ENCODE data around the gene INTS11. TPM values are rescaled to one million over a fixed set of nuclear protein-coding genes. Genes with fewer than 3 reads are reported as not detected.

INTS11 gene
- total and polyA plus RNA-seq, 9 of the 15 experiments (the other 6 are each of a cell fraction or from before 2014, with no cell fraction given): 3.6 to 183 (median 110) TPM

DNA sequence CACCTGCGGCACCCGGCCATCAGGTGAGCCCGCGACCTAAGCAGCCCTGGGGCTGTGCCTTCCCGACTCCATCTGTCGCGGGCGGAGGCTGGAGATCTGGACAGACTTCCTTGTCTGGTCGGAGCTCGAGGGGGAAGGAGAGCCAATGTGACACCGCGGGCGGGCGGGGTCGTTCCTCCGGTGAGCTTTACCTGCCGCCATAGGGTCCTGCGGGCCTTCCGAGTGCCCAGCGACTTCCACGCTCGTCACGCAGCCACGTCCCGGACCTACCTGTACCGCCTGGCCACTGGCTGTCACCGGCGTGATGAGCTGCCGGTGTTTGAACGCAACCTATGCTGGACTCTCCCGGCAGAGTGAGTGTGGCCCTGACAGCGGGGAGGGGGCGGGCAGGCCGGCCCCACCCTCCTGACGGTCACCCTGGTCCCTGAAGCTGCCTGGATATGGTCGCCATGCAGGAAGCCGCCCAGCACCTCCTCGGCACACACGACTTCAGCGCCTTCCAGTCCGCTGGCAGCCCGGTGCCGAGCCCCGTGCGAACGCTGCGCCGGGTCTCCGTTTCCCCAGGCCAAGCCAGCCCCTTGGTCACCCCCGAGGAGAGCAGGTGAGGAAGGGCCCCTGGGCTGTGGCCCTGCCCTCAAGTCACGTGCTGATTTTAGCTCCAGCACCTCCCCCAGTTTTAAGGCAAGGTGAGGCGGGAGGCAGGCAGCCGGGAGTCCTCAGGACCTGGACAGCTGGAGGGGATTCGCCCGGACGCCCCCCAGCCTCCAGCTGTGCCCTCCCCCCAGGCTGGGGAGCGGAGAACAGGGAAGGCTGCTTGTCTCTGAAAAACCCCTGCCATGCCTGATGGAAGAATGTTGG, 15.0 kb downstream of the INTS11 start (continued):
- TF ChIP-seq, protein P1, sequence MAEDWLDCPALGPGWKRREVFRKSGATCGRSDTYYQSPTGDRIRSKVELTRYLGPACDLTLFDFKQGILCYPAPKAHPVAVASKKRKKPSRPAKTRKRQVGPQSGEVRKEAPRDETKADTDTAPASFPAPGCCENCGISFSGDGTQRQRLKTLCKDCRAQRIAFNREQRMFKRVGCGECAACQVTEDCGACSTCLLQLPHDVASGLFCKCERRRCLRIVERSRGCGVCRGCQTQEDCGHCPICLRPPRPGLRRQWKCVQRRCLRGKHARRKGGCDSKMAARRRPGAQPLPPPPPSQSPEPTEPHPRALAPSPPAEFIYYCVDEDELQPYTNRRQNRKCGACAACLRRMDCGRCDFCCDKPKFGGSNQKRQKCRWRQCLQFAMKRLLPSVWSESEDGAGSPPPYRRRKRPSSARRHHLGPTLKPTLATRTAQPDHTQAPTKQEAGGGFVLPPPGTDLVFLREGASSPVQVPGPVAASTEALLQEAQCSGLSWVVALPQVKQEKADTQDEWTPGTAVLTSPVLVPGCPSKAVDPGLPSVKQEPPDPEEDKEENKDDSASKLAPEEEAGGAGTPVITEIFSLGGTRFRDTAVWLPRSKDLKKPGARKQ (CRISPR knock-in tag; IDR thresholded peaks at IDR 0.05): no peak
- TF ChIP-seq NFRKB (IDR thresholded peaks at IDR 0.05; ENCODE audit: low read depth) (no peak), ZBTB1 (CRISPR knock-in tag; IDR thresholded peaks at IDR 0.05; ENCODE audit: borderline replicate concordance, low read depth) (no peak), SMARCA5 (IDR thresholded peaks at IDR 0.05) (no peak), NBN (IDR thresholded peaks at IDR 0.05; ENCODE audit: low read depth) (no peak), ZNF778 (CRISPR knock-in tag; IDR thresholded peaks at IDR 0.05) (no peak), ETV6 (IDR thresholded peaks at IDR 0.05; ENCODE audit: borderline replicate concordance in 1 of 2, low read depth in 2 of 2, low read length in 1 of 2) (no peak), ETV6 (CRISPR knock-in tag; IDR thresholded peaks at IDR 0.05; ENCODE audit: borderline replicate concordance) (no peak), MYBL2 (IDR thresholded peaks at IDR 0.05; ENCODE audit: low read depth) (no peak), MYBL2 (CRISPR knock-in tag; IDR thresholded peaks at IDR 0.05; ENCODE audit: borderline replicate concordance) (0 out of 2 replicates have a peak, but pooled peaks have one; percentile 18), ZNF445 (CRISPR knock-in tag; IDR thresholded peaks at IDR 0.05; ENCODE audit: low read depth) (no peak), PCBP2 (IDR thresholded peaks at IDR 0.05; ENCODE audit: low read depth, low read length, poor library complexity, severe bottlenecking) (no peak), RFX7 (CRISPR knock-in tag; IDR thresholded peaks at IDR 0.05) (no peak), SAP30 (IDR thresholded peaks at IDR 0.05; ENCODE audit: borderline replicate concordance, insufficient read depth, low read depth, low read length, poor library complexity, severe bottlenecking) (no peak), SREBF2 (CRISPR knock-in tag; IDR thresholded peaks at IDR 0.05) (no peak), RB1 (IDR thresholded peaks at IDR 0.05; ENCODE audit: low read depth) (no peak), SMARCE1 (IDR thresholded peaks at IDR 0.05) (no peak), ZSCAN29 (IDR thresholded peaks at IDR 0.05) (no peak)
- TF ChIP-seq, protein P2, sequence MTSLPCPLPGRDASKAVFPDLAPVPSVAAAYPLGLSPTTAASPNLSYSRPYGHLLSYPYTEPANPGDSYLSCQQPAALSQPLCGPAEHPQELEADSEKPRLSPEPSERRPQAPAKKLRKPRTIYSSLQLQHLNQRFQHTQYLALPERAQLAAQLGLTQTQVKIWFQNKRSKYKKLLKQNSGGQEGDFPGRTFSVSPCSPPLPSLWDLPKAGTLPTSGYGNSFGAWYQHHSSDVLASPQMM (CRISPR knock-in tag; IDR thresholded peaks at IDR 0.05): no peak
- TF ChIP-seq, protein P3, sequence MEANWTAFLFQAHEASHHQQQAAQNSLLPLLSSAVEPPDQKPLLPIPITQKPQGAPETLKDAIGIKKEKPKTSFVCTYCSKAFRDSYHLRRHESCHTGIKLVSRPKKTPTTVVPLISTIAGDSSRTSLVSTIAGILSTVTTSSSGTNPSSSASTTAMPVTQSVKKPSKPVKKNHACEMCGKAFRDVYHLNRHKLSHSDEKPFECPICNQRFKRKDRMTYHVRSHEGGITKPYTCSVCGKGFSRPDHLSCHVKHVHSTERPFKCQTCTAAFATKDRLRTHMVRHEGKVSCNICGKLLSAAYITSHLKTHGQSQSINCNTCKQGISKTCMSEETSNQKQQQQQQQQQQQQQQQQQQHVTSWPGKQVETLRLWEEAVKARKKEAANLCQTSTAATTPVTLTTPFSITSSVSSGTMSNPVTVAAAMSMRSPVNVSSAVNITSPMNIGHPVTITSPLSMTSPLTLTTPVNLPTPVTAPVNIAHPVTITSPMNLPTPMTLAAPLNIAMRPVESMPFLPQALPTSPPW (CRISPR knock-in tag; IDR thresholded peaks at IDR 0.05): no peak
- TF ChIP-seq, protein P4, sequence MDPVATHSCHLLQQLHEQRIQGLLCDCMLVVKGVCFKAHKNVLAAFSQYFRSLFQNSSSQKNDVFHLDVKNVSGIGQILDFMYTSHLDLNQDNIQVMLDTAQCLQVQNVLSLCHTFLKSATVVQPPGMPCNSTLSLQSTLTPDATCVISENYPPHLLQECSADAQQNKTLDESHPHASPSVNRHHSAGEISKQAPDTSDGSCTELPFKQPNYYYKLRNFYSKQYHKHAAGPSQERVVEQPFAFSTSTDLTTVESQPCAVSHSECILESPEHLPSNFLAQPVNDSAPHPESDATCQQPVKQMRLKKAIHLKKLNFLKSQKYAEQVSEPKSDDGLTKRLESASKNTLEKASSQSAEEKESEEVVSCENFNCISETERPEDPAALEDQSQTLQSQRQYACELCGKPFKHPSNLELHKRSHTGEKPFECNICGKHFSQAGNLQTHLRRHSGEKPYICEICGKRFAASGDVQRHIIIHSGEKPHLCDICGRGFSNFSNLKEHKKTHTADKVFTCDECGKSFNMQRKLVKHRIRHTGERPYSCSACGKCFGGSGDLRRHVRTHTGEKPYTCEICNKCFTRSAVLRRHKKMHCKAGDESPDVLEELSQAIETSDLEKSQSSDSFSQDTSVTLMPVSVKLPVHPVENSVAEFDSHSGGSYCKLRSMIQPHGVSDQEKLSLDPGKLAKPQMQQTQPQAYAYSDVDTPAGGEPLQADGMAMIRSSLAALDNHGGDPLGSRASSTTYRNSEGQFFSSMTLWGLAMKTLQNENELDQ (CRISPR knock-in tag; IDR thresholded peaks at IDR 0.05; ENCODE audit: borderline replicate concordance): no peak

All from K562 (cell line).